Endothelial cell of umbilical vein (primary cell): Measurements from ENCODE around the gene PRUNE2. TPM values are rescaled to one million over a fixed set of nuclear protein-coding genes. Genes with fewer than 3 reads are reported as not detected.

Source experiments
- BruUV-seq: library from RNA; stranded (reverse); fragments of 400-500 nt; replicated peaks from 2 replicates; lab custom pipeline; 2021; lab: Mats Ljungman, UMichigan
- CTCF ChIA-PET: fragments of 300-600, 350-600 bp; sonication (Branson Sonifier 250); formaldehyde crosslinking; loops from one replicate; lab custom pipeline; 2021; ENCODE audit warnings: antibody characterized with exemption, inconsistent platforms; lab: Charles Lee
- POLR2A ChIA-PET: fragments of 300-600, 350-600 bp; sonication (Branson Sonifier 250); formaldehyde crosslinking; loops from one replicate; lab custom pipeline; 2021; ENCODE audit warnings: antibody characterized with exemption, inconsistent platforms; lab: Charles Lee
- DNase-seq: peaks from one replicate; pipeline ENCODE4 v3.0.0-alpha.2; 2011; ENCODE audit warnings: low read depth, low spot score
- FAIRE-seq: peaks from 2 replicates; lab custom pipeline; 2011; peaks lifted over from hg19 to GRCh38; lab: Jason Lieb, UNC
- H2AFZ ChIP-seq: 2 replicates; pipeline ENCODE4 v1.6.0; 2012; ENCODE audit warnings: low read depth, low read length, control low read depth, inconsistent platforms
- H3K27ac ChIP-seq: 2 replicates; pipeline ENCODE4 v1.5.1; 2011; ENCODE audit warnings: low read depth, mild to moderate bottlenecking, control low read depth, low read length, moderate library complexity; ENCODE audit not compliant: insufficient read depth
- H3K27me3 ChIP-seq, 2 experiments: 2 replicates each; pipeline versions ENCODE4 v1.6.0 to v1.6.1; 2011; ENCODE audit warnings: low read length in 2 of 2, mixed read lengths in 1 of 2; ENCODE audit not compliant: control insufficient read depth in 2 of 2, insufficient read depth in 2 of 2
- H3K36me3 ChIP-seq, 2 experiments: 2 replicates in 1 of 2; 3 replicates in 1 of 2; pipeline ENCODE4 v1.5.1; 2011; ENCODE audit warnings: low read length in 2 of 2, mild to moderate bottlenecking in 1 of 2, moderate library complexity in 1 of 2; ENCODE audit not compliant: control insufficient read depth in 2 of 2, insufficient read depth in 2 of 2; ENCODE audit errors: extremely low read depth in 1 of 2
- H3K4me1 ChIP-seq: 3 replicates; pipeline ENCODE4 v1.5.1; 2011; ENCODE audit warnings: mild to moderate bottlenecking, low read length; ENCODE audit not compliant: control insufficient read depth, insufficient read depth; ENCODE audit errors: extremely low read depth
- H3K4me2 ChIP-seq: 2 replicates; pipeline ENCODE4 v1.6.1; 2011; ENCODE audit warnings: low read length, control low read depth, mixed read lengths; ENCODE audit not compliant: insufficient read depth
- H3K4me3 ChIP-seq, 3 experiments: fragments of 200-600 bp in 1 of 3; sonication (generic), shearing (Covaris generic) in 1 of 3; replicated peaks in 1 of 3; 2 replicates each; pipeline ENCODE4 v1.5.1; 2011 to 2016; ENCODE audit warnings: control low read depth in 3 of 3, low read length in 3 of 3, mild to moderate bottlenecking in 2 of 3, inconsistent platforms in 1 of 3, low read depth in 1 of 3, moderate library complexity in 1 of 3; ENCODE audit not compliant: insufficient read depth in 1 of 3
- H3K79me2 ChIP-seq: 2 replicates; pipeline ENCODE4 v1.6.0; 2012; ENCODE audit warnings: low read length, inconsistent platforms; ENCODE audit not compliant: control insufficient read depth, insufficient read depth
- H3K9ac ChIP-seq: replicated peaks from 2 replicates; pipeline ENCODE3; 2011; ENCODE audit warnings: low read length, control low read depth; ENCODE audit not compliant: insufficient read depth; ENCODE audit errors: extremely low read depth
- H3K9me1 ChIP-seq: replicated peaks from 3 replicates; pipeline ENCODE4 v1.6.0; 2011; ENCODE audit warnings: mild to moderate bottlenecking, low read length; ENCODE audit not compliant: control insufficient read depth, insufficient read depth; ENCODE audit errors: extremely low read depth
- H3K9me3 ChIP-seq: replicated peaks from 2 replicates; pipeline ENCODE4 v1.5.1; 2012; ENCODE audit warnings: low read length, inconsistent platforms; ENCODE audit not compliant: control insufficient read depth, insufficient read depth
- H4K20me1 ChIP-seq: replicated peaks from 2 replicates; pipeline ENCODE3; 2011; ENCODE audit warnings: mild to moderate bottlenecking, low read length; ENCODE audit not compliant: control insufficient read depth, insufficient read depth; ENCODE audit errors: extremely low read depth
- EZH2 ChIP-seq: IDR thresholded peaks from 2 replicates; pipeline ENCODE4 v1.6.1; 2012; ENCODE audit warnings: borderline replicate concordance, low read depth, mild to moderate bottlenecking, moderate library complexity, low read length, inconsistent platforms; ENCODE audit not compliant: severe bottlenecking
- FOS ChIP-seq: IDR thresholded peaks from 2 replicates; pipeline ENCODE4 v1.6.1; 2011; ENCODE audit warnings: mild to moderate bottlenecking, low read length, moderate library complexity, borderline replicate concordance; ENCODE audit not compliant: insufficient read depth
- GATA2 ChIP-seq: IDR thresholded peaks from 2 replicates; pipeline ENCODE4 v1.7.0; 2011; ENCODE audit warnings: low read depth, mild to moderate bottlenecking, moderate library complexity, mixed read lengths, low read length; ENCODE audit not compliant: insufficient read length, insufficient read depth
- JUN ChIP-seq: IDR thresholded peaks from 2 replicates; pipeline ENCODE4 v1.6.1; 2011; ENCODE audit warnings: borderline replicate concordance, low read depth; ENCODE audit not compliant: insufficient read length, insufficient read depth
- MYC ChIP-seq: IDR thresholded peaks from one replicate; pipeline ENCODE4 v1.6.1; 2011; ENCODE audit warnings: mild to moderate bottlenecking, low read depth, low read length
- POLR2A ChIP-seq: IDR thresholded peaks from 2 replicates; pipeline ENCODE4 v1.6.1; 2012; ENCODE audit warnings: low read depth, mild to moderate bottlenecking, control low read depth, low read length
- POLR2AphosphoS5 ChIP-seq: IDR thresholded peaks from 2 replicates; pipeline ENCODE4 v1.6.1; 2012; ENCODE audit warnings: low read depth, mild to moderate bottlenecking, control low read depth, low read length, moderate library complexity; ENCODE audit not compliant: insufficient read depth
- dilution Hi-C: fragments of 300-500 bp; cut with MboI; formaldehyde crosslinking; loops from one replicate; pipeline ENCODE4 v1.15.0; 2019; ENCODE audit warnings: low sequenced_read_pairs; ENCODE audit not compliant: extremely low pct_ligation_motif_present
- intact Hi-C: fragments of 100-400 bp; cut with micrococcal nuclease; formaldehyde crosslinking; loops from one replicate; pipeline ENCODE4 v1.10.0; 2022
- polyA plus RNA-seq, 4 experiments: library from polyadenylated mRNA; depleted of rRNA in 3 of 4; stranded (reverse) in 3 of 4; unstranded in 1 of 4; fragments of >200 nt; gene quantifications; 2 replicates each; pipeline versions ENCODE4 v1.2.1 to v1.2.3, GENCODE V29; 2011 to 2012; ENCODE audit warnings: missing spikeins in 1 of 4
- total RNA-seq: library from RNA; stranded (reverse); gene quantifications from 2 replicates; pipeline ENCODE4 v1.2.3, GENCODE V29; 2021
- TF ChIP-seq, protein P1 (sequence below), 2 donors: IDR thresholded peaks; 1 replicate in 1 of 2; 2 replicates in 1 of 2; pipeline ENCODE4 v1.5.1; 2011; ENCODE audit warnings: low read length in 2 of 2, mild to moderate bottlenecking in 2 of 2, moderate library complexity in 2 of 2, control low read depth in 1 of 2, inconsistent platforms in 1 of 2, low read depth in 1 of 2; ENCODE audit not compliant: insufficient read depth in 1 of 2; ENCODE audit errors: extremely low read depth in 1 of 2
- TF ChIP-seq, protein P2 (sequence below): IDR thresholded peaks from 2 replicates; pipeline ENCODE4 v1.6.1; 2011; ENCODE audit not compliant: insufficient read depth, insufficient read length

Gene PRUNE2
- total and polyA plus RNA-seq, 2 donors (not counting 3 experiments of a cell fraction or from before 2014, with no cell fraction given), result 15.8 to 21.7 TPM

DNA sequence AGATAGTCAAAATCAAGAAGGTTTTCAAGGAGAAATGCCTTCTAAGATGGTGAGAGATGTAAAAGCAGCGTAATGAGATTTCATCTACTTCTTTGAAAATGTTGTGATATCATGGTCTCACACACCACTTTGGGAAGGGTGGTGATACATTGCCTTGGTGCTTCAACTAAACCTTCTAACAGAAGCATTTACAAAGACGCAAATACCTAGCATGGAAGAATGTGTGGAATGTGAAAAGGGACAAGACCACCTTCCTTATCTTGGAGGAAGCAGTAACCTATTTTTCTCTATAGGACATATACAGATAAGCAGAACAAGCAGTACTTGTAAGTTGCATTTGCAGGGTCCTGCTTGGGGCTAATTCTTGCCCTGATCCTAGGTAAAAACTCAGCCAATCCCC is 102.8 kb downstream of the PRUNE2 start:
- Histone ChIP-seq H3K4me3 (no peak overlapping the region), H3K9me3 (no peaks in the 10 kb centered on the region), H3K36me3 (no peaks in the 10 kb centered on the region), H2AFZ (no peak overlapping the region), H3K27me3 (peaks cover 0 to 12% of the 10 kb centered on the region in 2 experiments), H4K20me1 (no peaks in the 10 kb centered on the region), H3K4me1 (no peaks in the 10 kb centered on the region), H3K9ac (no peak overlapping the region), H3K9me1 (no peaks in the 10 kb centered on the region), H3K79me2 (no peaks in the 10 kb centered on the region), H3K27ac (no peak overlapping the region), H3K4me2 (no peak overlapping the region)
- TF ChIP-seq EZH2, result no peak
- no peak for TF ChIP-seq MYC
- no peak for TF ChIP-seq GATA2
- no peak for TF ChIP-seq POLR2A
- TF ChIP-seq JUN, result no peak
- no peak for TF ChIP-seq POLR2AphosphoS5
- TF ChIP-seq, protein P1, sequence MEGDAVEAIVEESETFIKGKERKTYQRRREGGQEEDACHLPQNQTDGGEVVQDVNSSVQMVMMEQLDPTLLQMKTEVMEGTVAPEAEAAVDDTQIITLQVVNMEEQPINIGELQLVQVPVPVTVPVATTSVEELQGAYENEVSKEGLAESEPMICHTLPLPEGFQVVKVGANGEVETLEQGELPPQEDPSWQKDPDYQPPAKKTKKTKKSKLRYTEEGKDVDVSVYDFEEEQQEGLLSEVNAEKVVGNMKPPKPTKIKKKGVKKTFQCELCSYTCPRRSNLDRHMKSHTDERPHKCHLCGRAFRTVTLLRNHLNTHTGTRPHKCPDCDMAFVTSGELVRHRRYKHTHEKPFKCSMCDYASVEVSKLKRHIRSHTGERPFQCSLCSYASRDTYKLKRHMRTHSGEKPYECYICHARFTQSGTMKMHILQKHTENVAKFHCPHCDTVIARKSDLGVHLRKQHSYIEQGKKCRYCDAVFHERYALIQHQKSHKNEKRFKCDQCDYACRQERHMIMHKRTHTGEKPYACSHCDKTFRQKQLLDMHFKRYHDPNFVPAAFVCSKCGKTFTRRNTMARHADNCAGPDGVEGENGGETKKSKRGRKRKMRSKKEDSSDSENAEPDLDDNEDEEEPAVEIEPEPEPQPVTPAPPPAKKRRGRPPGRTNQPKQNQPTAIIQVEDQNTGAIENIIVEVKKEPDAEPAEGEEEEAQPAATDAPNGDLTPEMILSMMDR (IDR thresholded peaks at IDR 0.05; ENCODE audit: extremely low read depth in 1 of 2, insufficient read depth in 1 of 2, low read depth in 1 of 2, low read length in 2 of 2), result no peak
- TF ChIP-seq, protein P2, sequence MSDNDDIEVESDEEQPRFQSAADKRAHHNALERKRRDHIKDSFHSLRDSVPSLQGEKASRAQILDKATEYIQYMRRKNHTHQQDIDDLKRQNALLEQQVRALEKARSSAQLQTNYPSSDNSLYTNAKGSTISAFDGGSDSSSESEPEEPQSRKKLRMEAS, result no peak
- no peak for TF ChIP-seq FOS
- CTCF ChIA-PET, result no interaction called here
- intact Hi-C loops, result no loop called here
- no peak for FAIRE-seq
- BruUV-seq, result no TSS peak
- POLR2A ChIA-PET, result no interaction called here
- no peak for DNase-seq
- dilution Hi-C loops, result no loop called here
